DOHH2 (cell line): Measurements from ENCODE around the gene CYP2F1.

ENCODE experiments used
- CTCF ChIP-seq: fragments of 200-600 bp; sonication (generic); IDR thresholded peaks from one replicate; pipeline ENCODE4 v1.5.1; 2014; ENCODE audit warnings: antibody characterized with exemption, mild to moderate bottlenecking, low read depth, low read length; ENCODE audit not compliant: poor library complexity, severe bottlenecking
- EZH2phosphoT487 ChIP-seq: fragments of 200-600 bp; sonication (generic); IDR thresholded peaks from 2 replicates; pipeline ENCODE4 v1.6.1; 2017; ENCODE audit warnings: borderline replicate concordance, mild to moderate bottlenecking, antibody characterized with exemption, low read length, moderate library complexity, mixed read lengths

DNA sequence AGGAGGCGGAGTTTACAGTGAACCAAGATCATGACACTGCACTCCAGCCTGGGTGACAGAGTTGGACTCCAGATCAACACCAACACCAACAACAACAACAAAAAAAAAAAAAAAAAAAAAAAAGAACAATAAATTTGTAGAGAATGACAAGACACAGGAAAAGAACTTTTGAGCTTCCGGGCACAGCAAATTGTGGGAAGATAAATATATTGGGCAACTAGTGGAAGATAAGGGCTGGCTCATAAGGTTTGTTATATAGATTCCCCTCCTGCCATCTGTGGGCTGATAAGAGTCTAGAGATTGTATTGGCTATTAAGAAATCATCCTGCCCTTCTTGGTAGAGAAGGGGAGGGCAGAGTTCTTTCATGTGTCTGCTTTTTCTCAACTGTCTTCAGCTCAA lies 45.6 kb downstream of the CYP2F1 start:
- TF ChIP-seq CTCF (no peak), EZH2phosphoT487 (no peak)
